ENCODE measurements around the gene DNM1.

The DNM1 gene

GRCh38 chr9:128203024-128203706 lies at the start of gene DNM1:
DNM1 (plus strand) TSS chr9:128203379; CDS start chr9:128203471, 92 bp downstream.
- peak within 1 kb of the TSS; percentile 59 for H3K27ac Mint-ChIP-seq

GRCh38 chr9:128153947-128154695 lies 49.1 kb upstream of the DNM1 start:
- H3K36me3 Mint-ChIP-seq (ENCODE audit: low read depth): no peaks in the 10 kb centered on the region
- H3K27ac Mint-ChIP-seq: no peak overlapping the region
- no peak overlapping the region for H3K4me3 Mint-ChIP-seq
- H3K27me3 Mint-ChIP-seq: no peaks in the 10 kb centered on the region
- no peaks in the 10 kb centered on the region for H3K9me3 Mint-ChIP-seq
- no peak for DNase-seq
- no peak for ATAC-seq
- H3K4me1 Mint-ChIP-seq: no peaks in the 10 kb centered on the region

More at GRCh38 chr9:128203024-128203706, at the start of gene DNM1:
- peaks cover 11% of the 10 kb centered on the region for H3K27me3 Mint-ChIP-seq
- DNase-seq (peak; percentile 75), ATAC-seq (peak; percentile 71)
- peaks cover 24% of the 10 kb centered on the region for H3K4me1 Mint-ChIP-seq
- no peaks in the 10 kb centered on the region for H3K36me3 Mint-ChIP-seq (ENCODE audit: low read depth)
- H3K4me3 Mint-ChIP-seq: peak within 1 kb of the TSS; percentile 53
- H3K9me3 Mint-ChIP-seq: no peaks in the 10 kb centered on the region

DNA sequence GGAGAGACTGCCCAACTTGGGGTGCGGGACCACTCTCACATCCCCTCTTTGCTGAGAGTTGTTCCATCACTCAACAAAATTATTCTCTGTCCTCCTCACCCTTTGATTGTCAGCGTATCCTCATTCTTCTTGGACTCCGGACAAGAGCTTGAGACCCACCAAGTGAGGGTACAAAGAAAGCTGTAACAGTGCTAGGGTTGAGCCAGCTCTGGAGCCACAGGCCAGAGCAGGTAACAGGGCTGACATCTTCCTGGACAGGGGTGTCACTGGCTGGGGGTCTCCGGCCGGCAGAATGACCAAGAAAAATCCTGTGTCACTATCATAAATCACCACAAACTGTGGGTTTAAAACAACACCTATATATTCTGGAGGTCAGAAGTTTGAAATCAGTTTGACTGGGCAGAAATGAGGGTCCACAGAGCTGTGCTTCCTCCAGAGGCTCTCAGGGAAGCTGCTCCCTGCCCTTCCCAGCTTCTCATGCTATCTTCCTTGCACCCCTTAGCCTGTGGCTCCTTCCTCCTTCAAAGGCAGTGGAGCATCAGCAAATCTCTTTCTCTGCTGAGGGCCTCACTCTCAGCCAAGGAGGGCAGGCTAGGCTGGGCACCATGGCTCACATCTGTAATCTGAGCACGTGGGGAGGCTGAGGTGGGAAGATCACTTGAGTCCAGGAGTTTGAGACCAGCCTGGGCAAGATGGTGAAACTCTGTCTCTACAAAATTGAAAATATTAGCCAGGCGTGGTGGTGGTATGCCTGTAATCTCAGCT lies 47.3 kb upstream of the DNM1 start:
- Mint-ChIP-seq H3K4me1 (peaks cover 4% of the 10 kb centered on the region), H3K36me3 (ENCODE audit: low read depth) (no peaks in the 10 kb centered on the region), H3K9me3 (no peaks in the 10 kb centered on the region), H3K27ac (no peak overlapping the region), H3K27me3 (no peaks in the 10 kb centered on the region), H3K4me3 (no peak overlapping the region)
- ATAC-seq: no peak
- no peak for DNase-seq

- ATAC-seq: no peak
- H3K27me3 Mint-ChIP-seq: no peaks in the 10 kb centered on the region
- peaks cover 17% of the 10 kb centered on the region for H3K4me1 Mint-ChIP-seq
- peak; percentile 51 for DNase-seq
- peaks cover 16% of the 10 kb centered on the region for H3K36me3 Mint-ChIP-seq (ENCODE audit: low read depth)
- H3K4me3 Mint-ChIP-seq: peak overlapping the region; percentile 64
- no peaks in the 10 kb centered on the region for H3K9me3 Mint-ChIP-seq
- peak overlapping the region; percentile 76 for H3K27ac Mint-ChIP-seq
These were observed 43.7 kb upstream of the DNM1 start for GRCh38 chr9:128159522-128159783.

GRCh38 chr9:128159784-128160602 lies 43.2 kb upstream of the DNM1 start, which contains the start of gene BBLN:
BBLN (plus strand) TSS chr9:128160265; CDS start chr9:128160408, 143 bp downstream.
- ATAC-seq: peak; percentile 83
- Mint-ChIP-seq H3K4me3 (peak within 1 kb of the TSS; percentile 83), H3K27ac (peak within 1 kb of the TSS; percentile 76), H3K4me1 (peaks cover 17% of the 10 kb centered on the region), H3K27me3 (no peaks in the 10 kb centered on the region), H3K9me3 (no peaks in the 10 kb centered on the region), H3K36me3 (ENCODE audit: low read depth) (peaks cover 18% of the 10 kb centered on the region)
- peak; percentile 95 for DNase-seq

DNA sequence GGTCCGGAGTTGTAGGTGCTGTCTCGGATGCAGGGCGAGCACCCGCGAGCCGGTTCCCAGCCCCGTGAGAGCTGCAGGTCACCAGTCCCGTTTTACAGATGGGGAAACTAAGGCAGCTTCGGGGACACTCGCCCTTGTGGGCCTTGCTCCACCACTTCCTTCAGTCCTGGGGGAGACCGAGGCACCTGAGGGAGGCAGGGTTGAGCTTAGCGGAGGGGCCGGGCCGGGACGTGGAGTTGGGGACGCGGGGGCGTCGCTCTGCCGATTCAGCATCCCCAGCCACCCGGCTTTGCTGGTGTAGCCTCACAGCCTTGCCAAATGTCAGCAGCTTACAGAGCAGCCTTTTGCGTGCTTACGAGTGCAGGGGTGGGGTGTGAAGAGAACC lies 42.6 kb upstream of the DNM1 start:
- Mint-ChIP-seq H3K36me3 (ENCODE audit: low read depth) (peaks cover 18% of the 10 kb centered on the region), H3K4me3 (peak overlapping the region; percentile 83), H3K9me3 (no peaks in the 10 kb centered on the region), H3K4me1 (peaks cover 17% of the 10 kb centered on the region), H3K27ac (peak overlapping the region; percentile 64), H3K27me3 (no peaks in the 10 kb centered on the region)
- DNase-seq (peak; percentile 69), ATAC-seq (peak; percentile 70)

DNA sequence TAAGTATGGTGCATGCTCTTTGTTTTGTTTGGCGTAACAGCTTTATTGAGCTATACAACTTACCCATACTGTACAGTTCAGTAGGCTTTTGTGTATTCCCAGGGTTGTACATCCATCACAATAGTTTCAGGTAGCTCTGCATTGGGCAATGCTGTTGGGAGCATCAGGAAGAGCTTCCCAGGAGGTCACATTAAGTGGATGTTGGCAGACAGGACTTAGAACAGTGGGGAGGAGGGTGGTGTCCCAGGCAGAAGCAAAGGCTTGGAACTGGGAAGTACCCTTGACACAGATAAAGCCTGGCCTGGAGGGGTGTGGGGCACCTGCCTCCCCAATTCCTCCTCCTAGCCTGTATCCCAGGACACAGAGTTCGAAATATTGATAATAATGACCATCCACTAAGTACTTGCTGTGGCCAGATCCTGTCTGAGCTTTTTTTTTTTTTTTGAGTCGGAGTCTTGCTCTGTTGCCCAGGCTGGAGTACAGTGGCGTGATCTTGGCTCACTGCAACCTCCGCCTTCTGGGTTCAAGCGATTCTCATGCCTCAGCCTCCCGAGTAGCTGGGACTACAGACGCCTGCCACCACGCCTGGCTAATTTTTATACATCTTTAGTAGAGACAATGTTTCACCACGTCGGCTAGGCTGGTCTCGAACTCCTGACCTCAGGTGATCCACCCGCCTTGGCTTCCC lies 41.8 kb upstream of the DNM1 start:
- DNase-seq: no peak
- Mint-ChIP-seq H3K4me1 (peaks cover 17% of the 10 kb centered on the region), H3K9me3 (no peaks in the 10 kb centered on the region), H3K36me3 (ENCODE audit: low read depth) (peaks cover 22% of the 10 kb centered on the region), H3K27me3 (no peaks in the 10 kb centered on the region), H3K4me3 (peak overlapping the region; percentile 83), H3K27ac (peak overlapping the region; percentile 64)
- ATAC-seq: no peak

- Mint-ChIP-seq H3K4me3 (peak overlapping the region; percentile 28), H3K27ac (peak overlapping the region; percentile 25), H3K9me3 (no peaks in the 10 kb centered on the region), H3K27me3 (no peaks in the 10 kb centered on the region), H3K36me3 (ENCODE audit: low read depth) (peaks cover 27% of the 10 kb centered on the region), H3K4me1 (peaks cover 17% of the 10 kb centered on the region)
- DNase-seq (no peak), ATAC-seq (no peak)
These were observed 40.8 kb upstream of the DNM1 start for GRCh38 chr9:128162215-128163026.

- no peak overlapping the region for H3K4me3 Mint-ChIP-seq
- peaks cover 17% of the 10 kb centered on the region for H3K4me1 Mint-ChIP-seq
- H3K36me3 Mint-ChIP-seq (ENCODE audit: low read depth): peaks cover 27% of the 10 kb centered on the region
- no peak for DNase-seq
- ATAC-seq: no peak
- H3K9me3 Mint-ChIP-seq: no peaks in the 10 kb centered on the region
- H3K27ac Mint-ChIP-seq: no peak overlapping the region
- no peaks in the 10 kb centered on the region for H3K27me3 Mint-ChIP-seq
These were observed 40.1 kb upstream of the DNM1 start for GRCh38 chr9:128163027-128163515.

DNA sequence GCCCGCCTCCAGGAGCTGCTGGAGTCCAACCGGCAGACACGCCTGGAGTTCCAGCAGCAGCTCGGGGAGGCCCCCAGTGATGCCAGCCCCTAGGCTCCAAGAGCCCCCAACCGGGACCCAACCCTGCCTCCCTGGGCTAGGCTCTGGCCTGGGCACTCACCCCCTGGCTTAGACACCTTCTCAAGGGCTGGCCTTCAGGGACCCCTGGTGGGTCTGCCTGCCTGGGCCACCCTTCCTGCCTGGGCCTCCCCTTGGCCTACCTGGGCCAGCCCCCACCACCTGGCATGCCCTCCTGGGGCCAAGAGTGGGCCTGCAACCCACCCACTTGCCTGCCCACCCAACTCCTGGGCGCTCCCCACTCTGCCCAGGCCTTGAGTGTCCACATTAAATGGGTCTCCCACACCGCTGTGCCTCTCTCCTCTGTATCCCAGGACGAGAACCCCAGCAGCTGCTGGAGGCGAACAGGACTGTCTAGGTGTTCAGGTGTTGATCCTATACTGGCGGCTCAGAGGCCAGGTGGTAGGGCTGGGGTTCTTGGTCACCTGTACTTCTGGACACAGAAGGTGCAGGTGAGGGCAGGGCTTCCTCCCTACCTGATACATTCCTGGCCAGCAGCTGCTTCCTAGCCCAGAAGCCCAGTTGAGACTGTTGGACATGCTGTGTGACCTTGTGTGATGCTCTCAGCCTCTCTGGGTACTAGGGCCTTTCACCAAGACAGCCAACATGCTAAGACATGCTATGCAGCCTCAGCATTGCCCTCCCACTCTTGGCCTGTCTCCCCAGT lies 39.5 kb upstream of the DNM1 start:
- peaks cover 17% of the 10 kb centered on the region for H3K4me1 Mint-ChIP-seq

DNA sequence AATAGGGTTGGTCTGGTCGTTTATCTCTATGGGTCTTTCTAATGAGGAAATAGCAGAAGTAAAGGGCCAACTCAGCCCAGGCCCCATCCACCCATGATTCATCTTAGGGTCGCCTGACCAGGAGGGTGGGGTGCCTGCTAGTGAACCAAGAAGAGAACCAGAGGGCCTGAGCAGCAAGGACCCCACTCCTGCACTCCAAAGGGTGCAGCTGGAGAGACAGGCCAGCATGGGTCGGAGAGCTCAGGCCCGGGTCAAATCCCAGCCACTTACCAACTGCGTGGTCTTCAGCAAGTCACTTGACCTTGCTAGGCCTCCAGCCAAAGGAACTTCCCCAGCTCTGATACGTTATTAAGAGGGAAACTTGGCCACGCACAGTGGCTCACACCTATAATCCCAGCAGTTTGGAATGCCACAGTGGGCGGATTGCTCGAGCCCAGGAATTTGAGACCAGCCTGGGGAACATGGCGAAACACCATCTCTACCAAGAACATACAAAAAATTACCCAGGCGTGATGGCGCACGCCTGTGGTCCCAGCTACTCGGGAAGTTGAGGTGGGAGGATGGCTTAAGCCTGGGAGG lies 38.8 kb upstream of the DNM1 start:
- DNase-seq: no peak
- Mint-ChIP-seq H3K27me3 (no peaks in the 10 kb centered on the region), H3K36me3 (ENCODE audit: low read depth) (peaks cover 34% of the 10 kb centered on the region), H3K27ac (no peak overlapping the region), H3K4me3 (no peak overlapping the region), H3K9me3 (no peaks in the 10 kb centered on the region), H3K4me1 (peaks cover 16% of the 10 kb centered on the region)
- ATAC-seq: no peak

More for the DNA sequence above, 39.5 kb upstream of the DNM1 start:
- Mint-ChIP-seq H3K27me3 (no peaks in the 10 kb centered on the region), H3K9me3 (no peaks in the 10 kb centered on the region), H3K36me3 (ENCODE audit: low read depth) (peaks cover 30% of the 10 kb centered on the region), H3K27ac (no peak overlapping the region), H3K4me3 (no peak overlapping the region)
- no peak for ATAC-seq
- no peak for DNase-seq

DNA sequence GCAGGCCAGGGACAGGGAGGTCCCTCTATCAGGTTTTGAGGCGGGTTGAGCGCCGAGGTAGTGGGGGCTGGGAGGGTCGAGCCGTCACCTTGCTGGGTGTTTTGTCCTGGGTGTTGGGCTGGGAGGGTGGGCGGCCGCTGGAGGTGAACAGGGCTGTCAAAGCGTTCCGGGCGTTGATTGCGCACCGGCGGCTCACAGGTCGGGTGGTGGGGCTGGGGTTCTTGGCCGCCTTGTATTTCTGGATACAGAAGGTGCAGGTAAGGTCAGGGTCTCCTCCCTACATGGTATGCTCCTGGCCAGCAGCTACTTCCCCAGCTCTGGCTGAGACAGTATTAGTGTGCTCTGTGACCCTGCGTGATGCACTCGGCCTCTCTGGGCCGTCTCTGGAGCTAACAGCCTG lies 37.0 kb upstream of the DNM1 start:
- Mint-ChIP-seq H3K36me3 (ENCODE audit: low read depth) (peaks cover 40% of the 10 kb centered on the region), H3K4me3 (no peak overlapping the region), H3K4me1 (peaks cover 11% of the 10 kb centered on the region), H3K9me3 (no peaks in the 10 kb centered on the region), H3K27ac (no peak overlapping the region), H3K27me3 (no peaks in the 10 kb centered on the region)
- no peak for ATAC-seq
- no peak for DNase-seq

Measured in activated naive CD8-positive, alpha-beta T cell treated with anti-CD3 and anti-CD28 coated beads, Interleukin-2, amount 50 U/mL, for 24 hours (primary cell).